ENCODE data around the gene RAMP3.
"Not testable (repeated sequence)": the region's sequence is repeated elsewhere in the genome, so short reads cannot be mapped to it uniquely, and the experiment has no call there.

RAMP3 gene

DNA sequence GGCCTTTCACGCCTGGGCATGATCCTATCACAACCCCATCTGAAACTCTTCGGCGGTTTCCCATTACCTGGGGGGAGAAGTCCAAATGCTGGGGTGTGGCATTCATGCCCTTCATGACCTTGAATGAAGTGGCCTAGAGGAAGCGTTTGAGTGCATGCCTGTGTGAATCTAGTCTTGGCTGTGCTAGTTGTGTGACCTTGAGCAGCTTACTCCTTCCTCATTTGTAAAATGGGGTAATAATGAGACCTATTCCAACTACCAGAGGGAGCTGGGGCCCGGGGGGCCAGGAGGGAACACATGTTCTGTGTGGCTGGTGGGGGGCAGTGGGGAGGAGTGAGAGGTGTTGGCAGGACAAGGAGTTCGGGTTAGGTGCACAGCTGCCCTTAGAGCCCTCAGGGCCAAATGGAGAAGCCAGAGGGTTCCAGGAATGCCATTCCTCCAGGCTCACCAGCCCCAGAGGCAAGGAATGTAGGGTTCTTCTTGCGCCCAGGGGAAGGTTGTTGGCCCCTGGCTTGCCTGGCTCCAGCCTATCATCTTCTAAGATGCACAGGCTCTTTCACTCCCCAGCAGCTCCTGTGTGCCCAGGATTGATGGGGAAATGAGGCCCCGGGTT is 24.8 kb upstream of the RAMP3 start:
- no peak for DNase-seq (ENCODE audit: low spot score)

GRCh38 chr7:45133352-45133751 is 24.2 kb upstream of the RAMP3 start:
- DNase-seq (ENCODE audit: low spot score), result no peak

- no peak for DNase-seq (ENCODE audit: low spot score)
Observed at GRCh38 chr7:45133877-45134276, 23.7 kb upstream of the RAMP3 start.

DNA sequence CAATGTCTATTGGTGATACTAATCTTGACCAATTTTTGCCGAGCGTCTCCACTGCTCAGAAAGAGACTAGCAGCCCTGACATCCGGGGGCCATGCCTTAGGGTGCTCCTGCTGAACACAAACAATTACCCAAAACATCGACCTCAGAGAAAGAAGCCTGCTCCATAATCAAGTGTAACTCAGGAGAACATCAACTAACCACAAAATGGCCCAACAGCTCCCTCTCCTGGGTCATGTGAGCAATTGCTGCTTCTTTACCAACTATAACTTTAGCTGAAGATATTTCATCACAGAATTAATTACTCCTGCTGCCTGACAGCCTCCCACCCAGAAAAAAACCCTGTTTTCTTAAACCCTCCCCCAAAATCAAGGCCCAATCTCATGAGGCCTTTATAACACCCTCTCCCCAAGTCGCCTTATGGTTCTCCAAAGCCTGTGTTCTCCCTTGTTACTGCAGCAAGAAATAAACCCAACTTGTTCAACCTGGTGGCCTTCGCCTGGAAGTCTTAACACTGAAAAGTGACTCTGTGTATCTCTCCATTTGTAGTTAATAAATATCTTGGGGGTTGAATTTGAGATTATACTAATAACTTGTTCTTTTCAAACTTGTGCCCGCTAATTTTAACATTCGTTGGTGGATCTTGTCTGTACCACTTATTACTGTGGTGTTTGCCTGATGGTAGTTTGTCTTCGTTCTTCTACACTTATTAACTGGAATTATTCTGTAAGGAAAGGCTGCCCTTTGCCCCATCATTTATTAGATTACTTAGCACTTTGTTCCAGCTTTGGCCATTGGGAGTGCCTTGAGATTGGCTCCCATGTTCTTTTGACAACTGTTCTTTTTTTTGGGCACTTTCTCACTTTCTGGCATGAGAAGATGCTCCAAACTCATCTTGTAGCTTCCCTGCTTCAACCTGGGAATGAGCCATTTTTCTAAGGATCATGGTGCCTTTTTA is 21.2 kb upstream of the RAMP3 start:
- peak; percentile 77 for DNase-seq (ENCODE audit: low spot score)

DNA sequence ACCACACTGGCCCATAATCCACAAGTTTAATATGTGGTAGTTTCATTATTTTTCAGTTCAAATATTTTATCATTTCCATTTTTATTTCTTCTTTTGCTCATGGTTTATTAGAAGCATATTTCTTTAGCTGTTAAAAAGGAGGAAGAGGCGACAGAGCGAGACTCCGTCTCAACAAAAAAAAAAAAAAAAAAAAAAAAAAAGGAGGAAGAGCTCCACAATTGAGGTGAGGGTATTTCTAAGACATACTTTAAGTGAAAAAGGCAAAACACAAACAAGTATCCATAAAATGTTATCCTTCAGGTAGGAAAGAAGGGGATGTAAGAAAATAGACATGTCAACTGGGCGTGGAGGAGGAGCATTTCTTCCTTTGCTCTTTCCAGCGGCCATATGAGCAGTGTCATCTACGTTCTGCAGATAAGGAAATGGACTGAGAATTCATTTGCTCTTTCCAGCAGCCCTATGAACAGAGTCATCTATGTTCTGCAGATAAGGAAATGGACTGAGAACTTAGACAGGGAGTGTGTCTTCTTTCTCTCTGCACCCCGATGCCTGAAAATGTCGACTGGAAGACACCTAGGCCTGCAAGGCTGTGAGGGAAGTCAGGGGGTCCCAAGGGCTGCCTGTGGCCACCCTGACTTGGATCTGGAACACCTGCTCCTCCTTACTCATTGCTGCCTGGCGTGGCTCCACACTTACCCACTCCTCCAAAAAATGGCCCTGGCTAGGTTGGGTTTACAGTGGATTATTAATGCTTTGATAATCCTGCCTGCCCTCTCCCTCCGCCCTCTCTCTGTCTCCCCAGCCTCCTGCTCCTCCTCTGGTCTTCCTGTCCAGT is 18.9 kb upstream of the RAMP3 start:
- peak; percentile 29 for DNase-seq (ENCODE audit: low spot score)

DNA sequence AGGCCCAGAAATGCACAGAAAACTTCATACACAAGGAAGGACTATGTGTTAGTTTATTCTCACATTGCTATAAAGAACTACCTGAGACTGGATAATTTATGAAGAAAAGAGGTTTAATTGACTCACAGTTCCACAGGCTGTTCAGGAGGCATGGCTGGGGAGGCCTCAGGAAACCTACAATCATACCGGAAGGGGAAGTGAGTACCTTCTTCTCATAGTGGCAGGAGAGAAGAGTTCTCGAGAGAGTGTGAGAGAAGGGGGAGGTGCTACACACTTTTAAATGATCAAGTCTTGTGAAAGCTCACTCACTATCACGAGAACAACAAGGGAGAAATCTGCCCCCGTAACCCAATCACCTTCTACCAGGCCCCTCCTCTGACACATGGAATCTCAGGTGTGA is 16.8 kb upstream of the RAMP3 start:
- DNase-seq (ENCODE audit: low spot score), result no peak

- DNase-seq (ENCODE audit: low spot score), result no peak
Observed at GRCh38 chr7:45143616-45144015, 14.0 kb upstream of the RAMP3 start.

DNA sequence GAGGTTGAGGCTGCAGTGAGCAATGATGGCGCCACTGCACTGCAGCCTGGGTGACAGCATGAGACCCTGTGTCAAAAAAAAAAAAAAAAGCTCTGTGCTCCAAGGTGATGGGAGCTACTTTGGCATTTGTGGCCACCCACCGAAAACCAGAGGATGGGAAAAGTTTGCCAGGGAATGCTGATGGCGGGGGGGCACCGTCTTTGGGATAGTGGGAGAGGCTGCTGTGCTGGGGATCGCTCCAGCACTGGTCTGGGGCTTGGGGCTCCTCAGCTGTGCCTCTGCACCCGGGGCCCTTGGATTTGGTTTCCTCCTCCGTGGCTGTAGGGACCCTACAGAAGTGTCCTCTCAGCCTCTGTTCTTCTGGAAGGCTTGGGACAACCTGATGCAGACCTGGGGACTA is 11.7 kb upstream of the RAMP3 start:
- no peak for DNase-seq (ENCODE audit: low spot score)

DNA sequence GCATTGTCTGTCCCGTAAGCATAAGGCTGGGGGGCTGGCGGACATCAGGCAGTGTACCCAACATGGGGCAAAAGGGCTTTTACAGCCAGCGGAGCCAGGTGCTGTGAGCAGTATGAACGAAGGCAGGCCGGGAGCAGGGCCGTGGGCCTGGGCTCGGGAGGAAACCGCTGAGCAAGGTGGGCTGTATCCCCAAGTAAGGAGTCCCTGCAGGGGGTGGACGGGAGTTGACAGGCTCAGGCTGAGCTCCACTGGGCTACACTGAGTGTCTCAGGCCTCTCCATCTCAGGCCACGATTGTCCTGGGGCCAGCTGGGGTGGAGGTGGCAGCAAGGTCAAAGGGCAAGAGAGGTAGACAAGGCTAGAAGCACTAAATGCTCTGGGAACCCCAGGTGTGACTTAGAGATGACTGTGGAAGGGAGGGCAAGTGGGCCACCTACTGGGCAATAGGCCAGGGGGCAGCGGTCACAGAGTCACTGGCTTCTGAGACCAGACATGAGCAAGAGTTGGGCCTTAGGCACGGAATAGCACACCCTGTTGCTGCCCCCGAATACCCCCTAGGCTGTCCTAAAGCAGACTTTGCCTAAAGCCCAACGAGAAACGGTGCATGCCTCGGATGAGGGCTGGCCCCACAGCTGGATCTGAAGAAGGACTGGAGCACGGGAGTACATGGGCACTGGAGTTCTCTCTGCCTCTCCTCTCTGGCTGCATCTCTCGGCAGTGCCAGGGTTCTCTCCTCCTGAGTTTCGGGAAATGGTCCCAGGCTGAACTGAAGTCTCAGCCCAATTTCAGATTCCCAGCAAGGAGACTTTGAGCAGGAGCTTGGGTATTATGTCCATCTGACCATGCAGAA is 10.8 kb upstream of the RAMP3 start:
- DNase-seq (ENCODE audit: low spot score), result no peak

- DNase-seq (ENCODE audit: low spot score), result no peak
Observed at GRCh38 chr7:45147858-45148652, 9.5 kb upstream of the RAMP3 start.

- DNase-seq (ENCODE audit: low spot score), result no peak
Observed at GRCh38 chr7:45148653-45148973, 9.0 kb upstream of the RAMP3 start.

DNA sequence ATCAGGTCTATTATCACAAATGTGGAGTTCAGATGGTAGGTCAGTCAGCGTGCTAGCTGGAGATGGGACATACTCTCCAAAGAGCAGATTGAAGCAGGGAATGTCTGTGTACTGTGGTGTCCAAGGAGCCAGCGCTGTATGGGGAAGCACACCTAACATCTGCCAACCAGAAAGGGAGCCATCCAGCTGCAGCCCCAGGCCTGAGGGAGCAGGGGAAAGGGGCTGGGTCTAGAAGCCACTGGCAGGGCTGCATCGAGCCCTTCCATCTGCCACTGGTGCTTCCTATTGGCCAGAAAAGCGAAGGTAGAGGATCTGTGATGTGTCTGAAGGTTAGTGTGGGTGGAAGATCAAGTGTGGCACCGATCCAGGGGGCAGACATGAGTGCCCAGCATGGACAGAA is 8.0 kb upstream of the RAMP3 start:
- no peak for DNase-seq (ENCODE audit: low spot score)

DNA sequence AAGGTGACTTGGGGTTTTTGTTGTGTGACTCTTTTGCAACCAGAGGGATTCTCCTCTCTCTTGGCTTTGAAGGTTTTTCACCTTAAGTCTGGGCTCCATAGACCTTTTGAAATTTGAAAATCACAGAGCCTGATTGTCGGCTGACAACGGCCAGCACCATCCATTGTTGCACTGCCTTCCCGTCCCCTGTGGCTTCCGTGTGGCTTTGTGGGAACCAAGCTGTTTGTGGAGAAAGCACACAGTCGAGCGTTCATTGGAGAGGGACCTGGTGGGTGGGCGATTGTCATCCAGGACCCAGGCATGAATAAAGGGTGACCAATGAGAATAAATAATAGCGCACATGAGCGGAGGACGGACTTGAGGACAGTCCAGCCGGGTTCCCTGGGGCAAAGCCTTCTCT is 7.4 kb upstream of the RAMP3 start:
- DNase-seq (ENCODE audit: low spot score), result no peak

DNA sequence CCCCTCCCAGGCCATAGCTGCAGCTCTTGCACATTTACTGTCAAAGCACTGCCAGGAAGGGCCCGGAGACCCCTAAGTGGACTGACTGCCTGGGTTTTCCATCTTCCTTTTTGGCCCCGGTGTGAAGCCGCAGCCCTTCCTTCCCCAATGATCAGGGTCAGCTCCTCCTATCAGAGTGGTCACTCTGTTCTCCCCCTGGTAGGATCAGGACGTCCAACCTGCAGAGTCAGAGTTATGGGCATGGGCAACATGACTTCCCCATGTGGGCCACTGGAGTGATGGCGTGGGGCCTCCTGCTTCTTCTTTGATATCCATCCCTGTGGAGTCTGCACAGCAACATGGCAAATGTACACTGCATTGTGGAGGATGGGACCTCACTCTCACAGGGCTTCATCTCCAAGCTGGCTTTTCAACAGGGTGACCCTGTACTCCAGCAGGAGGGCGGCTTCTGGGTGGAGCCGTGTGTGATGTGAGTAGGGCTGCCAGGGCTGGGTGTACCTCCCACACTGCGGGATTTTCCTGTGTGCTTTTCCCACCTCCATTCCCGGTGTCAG is 6.4 kb upstream of the RAMP3 start:
- no peak for DNase-seq (ENCODE audit: low spot score)

DNA sequence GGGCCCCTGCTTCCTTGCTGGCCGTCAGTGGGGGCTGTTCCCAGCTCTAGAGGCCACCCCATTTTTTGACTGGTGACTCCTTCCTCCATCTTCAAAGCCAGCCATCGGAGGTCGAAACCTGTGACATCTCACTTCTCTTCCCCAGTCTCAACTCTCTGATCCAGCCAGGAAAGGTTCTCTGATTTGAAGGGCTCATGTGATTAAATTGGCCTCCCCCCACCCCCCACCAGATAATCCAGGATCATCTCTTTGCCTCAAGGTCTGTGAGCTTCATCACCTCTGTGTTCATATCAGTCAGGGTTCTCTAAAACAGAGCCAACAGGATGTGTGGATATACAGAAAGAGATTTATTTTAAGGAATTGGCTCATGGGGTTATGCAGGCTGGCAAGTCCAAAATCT is 5.6 kb upstream of the RAMP3 start:
- DNase-seq (ENCODE audit: low spot score), result no peak

DNA sequence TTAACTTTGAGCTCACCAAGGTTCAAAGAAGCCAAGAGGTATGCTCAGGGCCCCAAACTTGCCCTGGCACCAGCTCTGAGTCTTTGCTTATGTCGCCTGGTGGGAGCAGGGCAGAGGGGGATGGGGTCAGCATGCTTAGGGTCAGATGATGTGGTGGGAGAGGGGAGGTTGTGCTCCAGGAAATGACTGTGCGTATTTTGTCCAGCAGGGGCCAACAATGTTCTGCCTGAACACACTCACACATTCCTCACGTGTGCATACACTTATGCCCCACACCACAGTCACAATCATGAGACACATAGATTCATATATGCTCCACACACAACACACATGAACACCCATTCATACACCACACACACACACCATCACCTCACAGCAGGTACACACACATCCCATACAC is 4.4 kb upstream of the RAMP3 start:
- DNase-seq (ENCODE audit: low spot score), result no peak

DNA sequence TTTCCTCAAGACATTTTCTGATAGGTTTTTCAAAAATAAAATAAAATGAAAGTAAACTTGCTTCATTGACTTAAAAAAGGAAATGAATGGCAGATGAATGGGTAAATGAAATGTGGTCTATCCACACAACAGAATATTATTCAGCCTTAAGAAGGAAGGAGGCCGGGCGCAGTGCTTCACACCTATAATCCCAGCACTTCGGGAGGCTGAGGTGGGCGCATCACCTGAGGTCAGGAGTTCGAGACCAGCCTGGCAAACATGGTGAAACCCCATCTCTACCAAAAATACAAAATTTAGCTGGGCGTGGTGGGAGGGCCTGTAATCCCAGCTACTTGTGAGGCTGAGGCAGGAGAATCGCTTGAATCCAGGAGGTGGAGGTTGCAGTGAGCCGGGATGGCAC is 3.7 kb upstream of the RAMP3 start:
- DNase-seq (ENCODE audit: low spot score), result not testable (repeated sequence)

DNA sequence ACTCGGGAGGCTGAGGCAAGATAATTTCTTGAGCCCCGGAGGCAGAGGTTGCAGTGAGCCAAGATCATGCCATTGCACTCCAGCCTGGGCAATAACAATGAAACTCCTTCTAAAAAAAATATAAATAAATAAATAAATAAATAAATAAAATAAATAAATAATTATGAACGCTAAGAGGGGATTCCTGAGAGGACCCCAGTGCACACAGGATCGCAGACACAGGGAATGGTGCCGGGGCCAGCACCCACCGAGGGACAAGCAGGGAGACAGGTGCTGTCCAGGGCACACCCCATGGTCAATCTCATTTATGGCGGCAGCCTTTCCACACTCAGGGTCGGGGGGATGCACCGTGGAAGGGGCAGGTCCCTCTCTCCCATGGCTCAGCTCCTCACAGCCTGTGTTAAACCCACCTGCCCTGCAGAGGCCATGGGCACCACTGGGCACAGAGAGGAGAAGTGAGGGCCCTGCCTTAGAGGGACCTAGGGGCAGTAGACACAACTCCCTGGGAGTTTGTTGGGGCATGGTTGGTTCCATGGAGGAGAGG is 2.2 kb upstream of the RAMP3 start:
- DNase-seq (ENCODE audit: low spot score), result no peak

- DNase-seq (ENCODE audit: low spot score), result no peak
Observed at GRCh38 chr7:45155941-45156340, 1.6 kb upstream of the RAMP3 start.

- no peak for DNase-seq (ENCODE audit: low spot score)
Observed at GRCh38 chr7:45156516-45157272, 897 bp upstream of the RAMP3 start.
